Transverse colon (tissue), 4 donors: ENCODE measurements around the gene RNF14. TPM values are rescaled to one million over a fixed set of nuclear protein-coding genes. Genes with fewer than 3 reads are reported as not detected.

Source experiments
- DNase-seq: peaks from one replicate; pipeline ENCODE4 v3.0.0-alpha.2; 2019
- H3K27ac ChIP-seq, 4 donors: fragments of 200-600 bp; sonication (generic); 2 replicates each; pipeline ENCODE4 v1.5.1; 2016 to 2018; ENCODE audit warnings: inconsistent platforms in 4 of 4
- H3K27me3 ChIP-seq: fragments of 200-600 bp; sonication (generic); 2 replicates; pipeline ENCODE4 v1.5.1; 2017; ENCODE audit warnings: inconsistent platforms
- H3K36me3 ChIP-seq, 4 donors: fragments of 200-600 bp; sonication (generic); 2 replicates each; pipeline ENCODE4 v1.5.1; 2017 to 2019; ENCODE audit warnings: inconsistent platforms in 4 of 4
- H3K4me1 ChIP-seq, 4 donors: fragments of 200-600 bp; sonication (generic); 2 replicates each; pipeline ENCODE4 v1.5.1; 2017 to 2020; ENCODE audit warnings: inconsistent platforms in 4 of 4
- H3K4me3 ChIP-seq, 4 donors: fragments of 200-600 bp; sonication (generic); 1 replicate in 1 of 4; 2 replicates in 3 of 4; pipeline versions ENCODE4 v1.5.1 to v1.6.1; 2017 to 2019; ENCODE audit warnings: inconsistent platforms in 4 of 4
- H3K9me3 ChIP-seq, 2 donors: fragments of 200-600 bp; sonication (generic); 2 replicates each; pipeline ENCODE4 v1.5.1; 2017 to 2019; ENCODE audit warnings: inconsistent platforms in 2 of 2
- EP300 ChIP-seq: sonication (generic); formaldehyde crosslinking; IDR thresholded peaks from one replicate; pipeline ENCODE4 v1.6.1; 2017; ENCODE audit warnings: antibody characterized with exemption, low read depth
- POLR2A ChIP-seq: fragments of 450-650 bp; IDR thresholded peaks from one replicate; pipeline ENCODE4 v1.6.1; 2016; ENCODE audit warnings: antibody characterized with exemption, mild to moderate bottlenecking, moderate library complexity
- POLR2AphosphoS5 ChIP-seq, 3 donors: sonication (generic); formaldehyde crosslinking; IDR thresholded peaks; one replicate each; pipeline ENCODE4 v1.6.1; 2016; ENCODE audit warnings: antibody characterized with exemption in 3 of 3
- WGBS, 2 donors: methylation state at CpG; one replicate each; pipeline ENCODE4 v1.1.5; 2018; ENCODE audit warnings: low coverage in 1 of 2; 5-methylcytosine and 5-hydroxymethylcytosine counted together
- in situ Hi-C, 4 donors: fragments of 200-750 bp; cut with MboI; loops; one replicate each; pipeline versions ENCODE4 v1.15.0 to v1.15.1; 2017; ENCODE audit warnings: low sequenced_read_pairs in 3 of 4, low pct_ligation_motif_present in 1 of 4, low pct_unique_long_range_greater_than_20kb in 1 of 4
- intact Hi-C: fragments of 100-400 bp; cut with DNase I; formaldehyde crosslinking; loops from one replicate; pipeline ENCODE4 v1.15.1; 2023; ENCODE audit warnings: low total_unique reads
- total RNA-seq, 4 donors: library from RNA; depleted of rRNA; stranded (reverse); fragments of >200 nt; gene quantifications; one replicate each; pipeline ENCODE4 v1.1.0, GENCODE V29; 2016
- TF ChIP-seq, protein P1 (sequence below), 5 experiments: fragments of 200-600 bp in 3 of 5; fragments of 450-650 bp in 2 of 5; sonication (generic) in 3 of 5; IDR thresholded peaks; 1 replicate in 2 of 5; 2 replicates in 3 of 5; pipeline ENCODE4 v1.5.1; 2016 to 2017; ENCODE audit warnings: antibody characterized with exemption in 5 of 5, inconsistent platforms in 3 of 5, mild to moderate bottlenecking in 2 of 5, moderate library complexity in 1 of 5

The RNF14 gene
- total RNA-seq, 4 donors from 2014 or later: 15.3 to 66.7 (median 57.1) TPM

DNA sequence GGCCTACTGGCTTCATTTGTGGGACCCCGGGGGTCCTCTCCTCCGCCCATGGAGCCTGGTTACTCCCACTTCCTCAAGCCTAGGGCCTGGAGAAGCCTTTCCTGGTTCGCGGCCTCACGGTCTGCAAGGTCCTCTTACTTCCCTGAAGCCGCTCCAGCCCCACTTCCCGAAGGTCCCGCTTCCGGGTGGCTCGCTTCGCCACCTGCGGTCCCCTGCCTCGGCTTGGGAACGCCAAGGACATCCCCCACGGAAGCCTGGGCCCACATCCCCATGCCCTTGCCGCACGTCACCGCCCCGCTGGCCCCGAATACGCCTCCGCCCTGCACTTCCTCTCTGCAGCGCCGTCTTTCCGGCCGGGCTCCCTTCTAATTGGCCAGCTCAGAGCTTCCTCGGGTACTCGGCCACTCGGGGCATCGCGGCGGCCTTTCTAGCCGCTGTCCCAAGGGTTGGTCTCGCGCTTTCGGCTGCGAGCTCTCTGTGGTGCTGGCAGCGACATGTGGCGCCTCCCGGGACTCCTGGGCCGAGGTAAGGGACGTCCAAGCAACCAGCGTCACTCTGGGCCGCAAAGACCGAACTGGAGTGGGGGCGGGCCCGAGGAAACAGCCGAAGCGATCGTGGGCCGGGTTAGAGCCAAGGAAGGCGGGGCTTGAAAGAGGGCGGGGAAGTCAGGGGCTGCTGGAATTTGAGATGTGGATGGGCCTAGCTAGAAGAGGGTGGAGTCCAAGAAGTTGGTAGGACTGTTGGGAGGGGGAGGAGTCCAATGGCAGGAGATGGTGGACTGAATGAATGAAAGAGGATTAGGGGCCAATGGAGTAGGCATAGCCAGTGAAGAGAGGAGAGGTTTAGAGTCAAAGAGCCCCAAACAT, 45.2 kb upstream of the RNF14 start, which contains the start of gene DELE1:
Gene DELE1, plus strand, starts transcription at position 424 of the 866 bp plus-strand sequence. Its CDS starts 71 bp downstream, at position 495.
- H3K4me1 ChIP-seq: peaks cover 6 to 32% (median 19%) of the 10 kb centered on the region in 4 donors
- intact Hi-C loops: no loop called here

DNA sequence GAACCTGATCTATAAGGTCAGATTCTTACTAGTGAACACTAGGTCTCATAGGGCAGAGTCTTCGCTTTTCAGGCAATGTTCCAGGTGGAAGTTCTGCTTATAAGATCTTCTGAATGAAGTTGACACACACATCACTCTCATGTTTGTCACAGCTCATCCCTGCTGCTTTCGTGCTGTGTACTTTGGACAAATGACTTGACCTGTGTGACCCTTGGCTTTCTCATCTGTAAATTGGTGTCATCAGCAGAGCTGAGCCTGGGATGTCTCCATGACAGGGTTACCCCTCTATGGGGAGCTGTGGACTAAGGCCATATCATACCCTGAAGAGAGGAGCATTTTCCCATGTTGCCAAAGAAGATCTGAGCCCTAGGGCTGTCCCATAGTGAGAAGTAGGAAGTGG, 42.5 kb upstream of the RNF14 start:
- no peak for DNase-seq
- Histone ChIP-seq H3K27me3 (no peaks in the 10 kb centered on the region), H3K27ac (no peak overlapping the region), H3K9me3 (no peaks in the 10 kb centered on the region), H3K36me3 (peaks cover 0 to 49% (median 22%) of the 10 kb centered on the region in 4 donors), H3K4me3 (no peak overlapping the region), H3K4me1 (peaks cover 6 to 19% (median 13%) of the 10 kb centered on the region in 4 donors)
- intact Hi-C loops: no loop called here
- in situ Hi-C loops: no loop called here
- WGBS, 2 donors: 81 to 82% methylated on average over 2 of the region's 2 CpGs
- TF ChIP-seq EP300: no peak
- TF ChIP-seq POLR2AphosphoS5 (IDR thresholded peaks at IDR 0.05): no peak
- TF ChIP-seq, protein P1, sequence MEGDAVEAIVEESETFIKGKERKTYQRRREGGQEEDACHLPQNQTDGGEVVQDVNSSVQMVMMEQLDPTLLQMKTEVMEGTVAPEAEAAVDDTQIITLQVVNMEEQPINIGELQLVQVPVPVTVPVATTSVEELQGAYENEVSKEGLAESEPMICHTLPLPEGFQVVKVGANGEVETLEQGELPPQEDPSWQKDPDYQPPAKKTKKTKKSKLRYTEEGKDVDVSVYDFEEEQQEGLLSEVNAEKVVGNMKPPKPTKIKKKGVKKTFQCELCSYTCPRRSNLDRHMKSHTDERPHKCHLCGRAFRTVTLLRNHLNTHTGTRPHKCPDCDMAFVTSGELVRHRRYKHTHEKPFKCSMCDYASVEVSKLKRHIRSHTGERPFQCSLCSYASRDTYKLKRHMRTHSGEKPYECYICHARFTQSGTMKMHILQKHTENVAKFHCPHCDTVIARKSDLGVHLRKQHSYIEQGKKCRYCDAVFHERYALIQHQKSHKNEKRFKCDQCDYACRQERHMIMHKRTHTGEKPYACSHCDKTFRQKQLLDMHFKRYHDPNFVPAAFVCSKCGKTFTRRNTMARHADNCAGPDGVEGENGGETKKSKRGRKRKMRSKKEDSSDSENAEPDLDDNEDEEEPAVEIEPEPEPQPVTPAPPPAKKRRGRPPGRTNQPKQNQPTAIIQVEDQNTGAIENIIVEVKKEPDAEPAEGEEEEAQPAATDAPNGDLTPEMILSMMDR (IDR thresholded peaks at IDR 0.05): no peak

More for the DNA sequence above, 45.2 kb upstream of the RNF14 start, which contains the start of gene DELE1:
- DNase-seq: peak; percentile 95
- WGBS, 2 donors: 0% methylated on average over 43 of the region's 53 CpGs; no CpG with 5 or more reads in 1 of the 2 donors
- Histone ChIP-seq H3K27me3 (no peaks in the 10 kb centered on the region), H3K4me3 (peak within 1 kb of the TSS; percentile 60 to 82 (median 70)), H3K36me3 (peaks cover 0 to 24% (median 9%) of the 10 kb centered on the region in 4 donors), H3K9me3 (no peaks in the 10 kb centered on the region), H3K27ac (peak within 1 kb of the TSS; percentile 86 to 98 (median 97))
- in situ Hi-C loops: no loop called here
- no peak for TF ChIP-seq EP300
- peak; percentile 94 for TF ChIP-seq POLR2A
- TF ChIP-seq POLR2AphosphoS5 (IDR thresholded peaks at IDR 0.05): peak; percentile 77 to 94 (median 93)
- TF ChIP-seq, protein P1 (IDR thresholded peaks at IDR 0.05): peak in 1 of 5 experiments; percentile 32

DNA sequence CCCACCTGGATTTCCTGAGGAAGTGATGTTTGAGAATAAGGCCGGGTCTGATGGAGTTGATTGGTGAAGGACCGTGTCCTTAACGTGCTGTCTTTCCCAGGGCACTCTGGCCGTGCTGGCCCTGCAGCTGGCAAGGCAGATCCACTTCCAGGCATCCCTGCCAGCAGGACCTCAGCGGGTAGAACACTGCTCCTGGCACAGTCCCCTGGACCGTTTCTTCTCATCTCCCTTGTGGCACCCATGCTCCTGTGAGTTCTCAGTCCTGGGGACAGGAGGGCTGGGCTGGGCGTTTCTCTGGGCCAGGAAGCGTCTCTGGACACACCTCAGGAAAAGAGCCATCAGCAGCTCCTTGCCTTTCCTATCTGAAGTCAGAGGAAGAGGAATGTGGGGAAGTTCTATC, 40.9 kb upstream of the RNF14 start:
- intact Hi-C loops: no loop called here
- H3K27ac ChIP-seq: no peak overlapping the region
- TF ChIP-seq, protein P1 (IDR thresholded peaks at IDR 0.05): no peak
- TF ChIP-seq EP300: no peak
- TF ChIP-seq POLR2A: no peak
- no peak for TF ChIP-seq POLR2AphosphoS5 (IDR thresholded peaks at IDR 0.05)
- no peaks in the 10 kb centered on the region for H3K27me3 ChIP-seq
- H3K9me3 ChIP-seq: no peaks in the 10 kb centered on the region
- DNase-seq: no peak
- in situ Hi-C loops: no loop called here
- H3K4me1 ChIP-seq: peaks cover 6 to 13% (median 10%) of the 10 kb centered on the region in 4 donors
- WGBS, 2 donors: 86% methylated on average over 8 of the region's 8 CpGs; no CpG with 5 or more reads in 1 of the 2 donors
- peaks cover 0 to 62% (median 26%) of the 10 kb centered on the region in 4 donors for H3K36me3 ChIP-seq
- no peak overlapping the region for H3K4me3 ChIP-seq

DNA sequence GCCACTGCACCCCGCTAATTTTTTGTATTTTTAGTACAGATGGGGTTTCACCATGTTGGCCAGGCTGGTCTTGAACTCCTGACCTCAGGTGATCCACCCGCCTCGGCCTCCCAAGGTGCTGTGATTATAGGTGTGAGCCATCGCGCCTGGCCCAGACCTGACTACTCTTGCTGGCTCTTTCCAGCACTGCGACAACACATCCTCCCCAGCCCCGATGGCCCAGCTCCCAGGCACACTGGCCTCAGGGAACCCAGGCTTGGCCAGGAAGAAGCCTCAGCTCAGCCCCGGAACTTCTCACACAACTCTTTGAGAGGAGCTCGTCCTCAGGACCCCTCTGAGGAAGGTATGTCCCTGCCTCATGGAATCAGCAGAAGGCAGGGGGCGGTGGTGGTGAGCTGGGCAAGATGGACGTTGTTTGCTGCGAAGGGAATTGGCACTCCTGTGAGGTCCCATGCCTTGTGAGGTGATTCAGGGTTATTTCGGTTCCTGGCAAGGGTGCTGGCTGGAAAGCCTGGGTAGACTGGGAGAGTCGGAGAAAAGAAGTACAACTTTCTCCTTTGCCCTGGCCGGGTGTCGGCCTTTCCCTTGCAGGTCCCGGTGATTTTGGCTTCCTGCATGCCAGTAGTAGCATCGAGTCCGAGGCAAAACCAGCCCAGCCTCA, 39.4 kb upstream of the RNF14 start:
- 95 to 100% methylated on average over 1 to 19 of the region's 19 CpGs for WGBS, 2 donors
- H3K9me3 ChIP-seq: no peaks in the 10 kb centered on the region
- peaks cover 0 to 71% (median 32%) of the 10 kb centered on the region in 4 donors for H3K36me3 ChIP-seq
- no peak overlapping the region for H3K27ac ChIP-seq
- in situ Hi-C loops (no loop called here), intact Hi-C loops (no loop called here)
- no peak for DNase-seq
- TF ChIP-seq, protein P1 (IDR thresholded peaks at IDR 0.05): no peak
- TF ChIP-seq EP300: no peak
- no peak for TF ChIP-seq POLR2A
- no peak for TF ChIP-seq POLR2AphosphoS5 (IDR thresholded peaks at IDR 0.05)
- no peak overlapping the region for H3K4me3 ChIP-seq
- H3K27me3 ChIP-seq: no peaks in the 10 kb centered on the region
- H3K4me1 ChIP-seq: peaks cover 2 to 4% (median 3%) of the 10 kb centered on the region in 4 donors
